GM18951 (cell line): ENCODE results near the gene INAVA.

Experiments used
- POLR2A ChIP-seq: IDR thresholded peaks from 4 replicates; pipeline ENCODE4 v1.6.1; 2011; ENCODE audit warnings: mild to moderate bottlenecking; ENCODE audit not compliant: insufficient read length, insufficient read depth; ENCODE audit errors: extremely low read depth
- in situ Hi-C: fragments of 300-500 bp; cut with MboI; formaldehyde crosslinking; loops from one replicate; pipeline ENCODE4 v1.12.0; 2022; ENCODE audit warnings: low sequenced_read_pairs, mixed read lengths, inconsistent platforms; ENCODE audit not compliant: unreplicated experiment

INAVA gene

GRCh38 chr1:200895801-200896530 is 1.3 kb downstream of the INAVA start:
- in situ Hi-C loops = no loop called here
- peak; percentile 42 for TF ChIP-seq POLR2A

GRCh38 chr1:200896531-200897196 is 2.0 kb downstream of the INAVA start:
- in situ Hi-C loops = no loop called here
- no peak for TF ChIP-seq POLR2A

GRCh38 chr1:200897259-200897658 is 2.6 kb downstream of the INAVA start:
- TF ChIP-seq POLR2A = no peak

GRCh38 chr1:200899015-200899386 is 4.3 kb downstream of the INAVA start:
- TF ChIP-seq POLR2A = no peak
- in situ Hi-C loops = no loop called here

More at GRCh38 chr1:200897259-200897658, 2.6 kb downstream of the INAVA start:
- in situ Hi-C loops = no loop called here

- TF ChIP-seq POLR2A = no peak
- in situ Hi-C loops = no loop called here
Observed at GRCh38 chr1:200899451-200899915, 4.8 kb downstream of the INAVA start.

GRCh38 chr1:200899954-200900867 is 5.5 kb downstream of the INAVA start:
- in situ Hi-C loops = no loop called here
- TF ChIP-seq POLR2A = no peak

GRCh38 chr1:200900877-200901276 is 6.2 kb downstream of the INAVA start:
- TF ChIP-seq POLR2A = no peak
- in situ Hi-C loops = no loop called here

GRCh38 chr1:200901350-200901749 is 6.7 kb downstream of the INAVA start:
- in situ Hi-C loops = no loop called here
- TF ChIP-seq POLR2A = no peak

GRCh38 chr1:200901796-200902444 is 7.2 kb downstream of the INAVA start:
- in situ Hi-C loops = no loop called here
- no peak for TF ChIP-seq POLR2A

- no peak for TF ChIP-seq POLR2A
- in situ Hi-C loops = no loop called here
Observed at GRCh38 chr1:200903793-200904192, 9.1 kb downstream of the INAVA start.

GRCh38 chr1:200904772-200905171 is 10.1 kb downstream of the INAVA start:
- in situ Hi-C loops = no loop called here
- no peak for TF ChIP-seq POLR2A

- TF ChIP-seq POLR2A = no peak
- in situ Hi-C loops = no loop called here
Observed at GRCh38 chr1:200905411-200906052, 10.8 kb downstream of the INAVA start.
